Stimulated activated CD8-positive, alpha-beta memory T cell treated with anti-CD3 and anti-CD28 coated beads, Interleukin-4, amount 100 ng/mL, for 1 hour (primary cell): ENCODE results near the gene ZNHIT3.

Experiments used
- DNase-seq, 2 donors: peaks; one replicate each; pipeline ENCODE4 v3.0.0-alpha.2; 2020; ENCODE audit warnings: low read depth in 2 of 2, low spot score in 1 of 2

ZNHIT3 gene

DNA sequence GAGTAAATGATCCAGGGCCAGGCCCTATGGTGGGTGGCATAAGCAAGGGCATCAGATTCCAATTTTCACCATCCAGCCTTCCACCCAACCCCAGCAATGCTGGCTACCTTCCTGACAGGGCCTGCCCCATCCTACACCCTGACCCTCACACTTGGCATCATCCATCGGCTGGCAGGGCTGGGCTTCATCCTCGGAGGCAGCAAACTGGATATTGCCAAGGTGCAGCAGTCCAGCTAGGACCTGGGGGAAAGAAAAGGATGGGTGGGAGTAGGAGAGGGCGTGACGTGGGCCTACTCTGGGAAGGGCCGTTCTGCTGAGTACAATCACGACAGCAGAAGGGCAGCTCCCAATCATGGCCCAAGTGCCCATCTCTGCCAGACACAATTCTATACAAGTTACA is 24.7 kb downstream of the ZNHIT3 start:
- no peak for DNase-seq

DNA sequence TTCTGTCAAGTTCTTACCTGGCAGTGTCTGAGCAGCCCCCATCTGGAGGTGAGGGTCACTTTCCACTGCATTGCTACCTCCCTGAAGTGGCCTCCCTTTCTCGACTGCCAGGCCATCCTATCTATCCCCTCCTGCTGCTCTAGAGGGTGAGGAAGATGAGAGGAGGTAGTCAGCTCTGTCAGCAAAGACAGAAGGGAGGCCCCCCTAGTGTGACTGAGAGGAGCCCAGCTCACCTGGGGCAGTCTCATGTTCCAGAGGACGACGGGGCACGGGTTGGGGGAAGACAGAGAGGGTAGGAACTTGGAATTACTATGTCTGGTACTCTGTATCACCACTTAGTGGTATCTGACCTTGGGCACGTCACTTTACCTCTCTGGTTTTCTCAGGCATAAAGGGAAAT is 26.2 kb downstream of the ZNHIT3 start:
- no peak for DNase-seq

DNA sequence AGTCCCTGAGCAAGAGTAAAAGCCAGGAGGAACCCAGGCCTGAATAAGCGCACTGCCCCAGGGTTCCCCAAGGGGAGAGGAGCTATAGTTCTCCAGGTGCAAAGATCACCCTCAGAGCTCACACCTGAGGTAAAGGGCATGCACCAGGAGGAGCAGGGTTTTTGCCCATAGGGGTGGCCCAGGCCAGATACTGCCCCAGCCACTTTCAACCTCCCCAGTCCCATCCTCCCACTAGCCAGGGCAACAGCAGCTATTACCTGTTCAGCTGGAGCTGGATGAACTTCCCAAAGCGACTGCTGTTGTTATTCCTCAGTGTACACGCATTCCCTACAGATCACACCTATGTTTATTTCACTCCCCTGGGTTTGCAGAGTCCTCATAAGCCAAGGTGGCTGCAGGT is 28.4 kb downstream of the ZNHIT3 start:
- no peak for DNase-seq

DNA sequence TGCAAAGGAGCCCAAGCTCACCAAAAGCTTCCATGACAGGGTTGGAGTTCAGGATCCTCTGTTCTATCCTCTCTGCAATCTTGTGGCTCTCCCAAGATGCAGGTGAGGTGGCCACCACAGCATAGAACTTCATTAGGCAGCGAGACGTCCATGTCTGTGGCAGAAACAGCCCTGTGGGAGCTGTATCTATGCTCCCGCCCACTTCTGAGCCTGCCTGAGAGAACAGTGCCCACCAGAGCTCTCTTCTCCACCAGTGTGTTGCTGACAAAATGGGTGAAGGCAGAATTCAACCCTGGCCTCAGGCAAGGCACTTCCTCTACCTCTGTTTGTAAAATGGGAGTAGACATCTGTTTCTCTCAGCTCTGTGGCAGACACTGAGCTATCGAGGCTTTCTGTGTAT is 29.4 kb downstream of the ZNHIT3 start:
- no peak for DNase-seq

DNA sequence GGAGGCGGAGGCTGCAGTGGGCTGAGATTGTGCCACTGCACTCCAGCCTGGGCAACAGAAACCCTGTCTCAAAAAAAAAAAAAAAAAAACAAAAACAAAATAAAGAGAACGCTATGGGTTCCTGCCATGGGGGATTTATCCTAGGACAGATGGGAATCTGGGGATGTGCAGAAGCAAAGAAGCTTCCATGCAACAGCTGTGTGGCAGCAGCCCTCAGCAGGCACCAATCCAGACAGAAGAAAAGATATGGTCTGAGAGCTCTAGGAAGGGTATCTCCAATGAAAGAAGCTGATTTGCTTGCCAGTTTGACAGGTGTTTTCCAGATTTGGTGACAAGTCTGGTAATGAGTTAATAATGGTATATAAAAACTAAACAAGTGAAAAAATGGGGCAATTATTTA is 36.6 kb downstream of the ZNHIT3 start:
- no peak for DNase-seq

DNA sequence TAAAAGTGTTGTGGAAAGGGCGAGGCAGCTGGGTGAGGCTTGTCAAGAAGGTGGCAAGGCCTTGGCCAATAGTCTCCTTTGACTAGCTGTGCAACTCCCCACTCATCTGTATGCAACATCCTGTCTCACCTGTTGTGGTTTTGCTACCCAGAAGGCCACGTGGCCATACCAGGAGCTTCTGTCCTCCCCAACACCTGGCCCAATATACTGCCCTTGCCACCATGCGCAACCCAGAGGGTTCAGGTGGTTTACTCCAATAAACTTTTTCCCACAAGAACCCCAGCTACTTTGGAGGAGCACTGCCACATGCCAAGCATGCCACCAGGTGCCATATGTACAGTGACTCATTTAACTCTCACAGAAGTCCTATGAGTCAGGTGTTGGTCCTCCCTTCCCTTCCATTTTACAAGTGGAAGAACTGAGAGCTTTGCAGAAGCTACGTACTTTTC is 38.0 kb downstream of the ZNHIT3 start:
- no peak for DNase-seq

DNA sequence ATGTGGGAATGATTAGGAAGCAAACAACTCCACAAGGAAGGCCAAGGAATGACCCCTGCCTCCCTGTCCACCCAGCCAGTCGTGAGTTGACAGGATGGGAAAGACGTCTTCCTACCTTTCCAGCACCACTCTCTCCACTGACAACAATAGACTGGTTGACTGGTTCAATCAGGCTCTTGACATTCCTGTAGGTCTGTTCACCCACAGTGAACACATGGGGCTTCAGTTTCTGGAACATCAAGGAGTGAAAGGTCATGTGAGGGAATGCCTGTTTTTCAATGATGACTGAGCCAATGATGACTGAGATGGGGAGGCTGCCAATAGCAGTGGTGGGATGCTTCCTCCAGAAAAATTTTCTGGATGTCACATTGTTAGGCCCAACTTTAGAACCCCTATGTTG is 38.6 kb downstream of the ZNHIT3 start:
- no peak for DNase-seq

DNA sequence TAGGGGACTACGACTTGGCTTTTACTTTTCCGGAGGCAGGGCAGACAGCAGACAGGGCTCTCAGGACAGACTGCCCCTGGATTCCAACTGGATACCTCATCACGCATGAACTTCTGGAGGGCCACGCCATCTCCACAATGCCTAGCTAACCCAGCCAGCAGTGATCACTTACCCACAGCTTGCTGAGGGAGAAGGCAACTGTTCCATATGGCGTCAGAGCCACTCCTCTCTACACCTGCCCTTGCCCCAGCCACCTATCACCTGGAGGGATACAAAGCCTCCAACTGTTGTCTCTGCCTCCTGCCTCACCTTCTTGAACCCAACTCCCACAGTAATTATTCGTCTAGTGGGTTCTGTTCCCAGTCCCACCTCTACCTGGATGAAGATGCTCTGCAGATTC is 39.4 kb downstream of the ZNHIT3 start:
- DNase-seq = no peak

DNA sequence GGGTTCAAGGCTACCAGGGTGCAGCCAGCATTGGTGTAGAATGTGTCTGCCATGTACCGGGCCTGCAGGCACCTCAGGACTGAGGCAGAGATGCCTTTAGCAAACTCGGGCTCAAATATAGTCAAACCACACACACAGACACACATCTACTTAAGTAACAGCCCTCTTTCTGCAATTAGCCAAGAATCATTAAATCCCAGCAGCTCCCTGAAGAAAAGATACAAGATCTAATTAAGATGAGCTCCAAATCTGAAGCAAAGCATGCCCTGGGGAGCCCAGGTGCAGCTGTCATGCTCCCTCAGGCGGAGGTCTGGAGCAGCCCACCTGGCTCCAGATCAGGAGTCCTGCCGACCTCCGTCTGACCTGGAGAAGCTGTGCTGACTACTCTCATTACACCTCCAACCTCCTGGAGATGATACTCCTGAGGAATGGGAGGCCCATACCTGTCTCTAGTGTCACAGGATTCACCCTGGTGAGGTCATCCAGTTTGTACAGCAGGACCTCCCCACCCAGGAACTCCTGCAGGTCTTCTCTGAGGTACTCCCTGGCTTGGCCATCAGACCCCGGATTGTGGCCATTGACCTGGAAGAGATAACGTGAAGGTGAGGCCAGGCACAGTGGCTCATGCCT is 41.3 kb downstream of the ZNHIT3 start:
- DNase-seq = no peak

DNA sequence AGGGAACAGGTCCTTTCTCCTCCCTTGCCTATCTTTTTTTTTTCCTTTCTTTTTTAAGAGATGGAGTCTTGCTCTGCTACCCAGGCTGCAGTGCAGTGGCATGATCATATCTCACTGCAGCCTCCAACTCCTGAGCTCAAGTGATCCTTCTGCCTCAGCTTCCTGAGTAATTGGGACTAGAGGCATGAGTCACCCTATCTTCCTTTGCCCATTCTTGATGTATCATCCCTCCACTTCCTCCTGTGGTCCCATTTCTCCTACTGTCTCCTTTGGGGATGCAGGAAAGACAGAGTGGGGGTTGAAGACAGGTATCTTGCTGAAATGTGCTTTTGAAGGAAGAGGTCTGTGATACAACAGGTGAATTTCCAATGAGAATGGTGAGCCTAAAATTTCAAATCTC is 42.6 kb downstream of the ZNHIT3 start:
- no peak for DNase-seq

DNA sequence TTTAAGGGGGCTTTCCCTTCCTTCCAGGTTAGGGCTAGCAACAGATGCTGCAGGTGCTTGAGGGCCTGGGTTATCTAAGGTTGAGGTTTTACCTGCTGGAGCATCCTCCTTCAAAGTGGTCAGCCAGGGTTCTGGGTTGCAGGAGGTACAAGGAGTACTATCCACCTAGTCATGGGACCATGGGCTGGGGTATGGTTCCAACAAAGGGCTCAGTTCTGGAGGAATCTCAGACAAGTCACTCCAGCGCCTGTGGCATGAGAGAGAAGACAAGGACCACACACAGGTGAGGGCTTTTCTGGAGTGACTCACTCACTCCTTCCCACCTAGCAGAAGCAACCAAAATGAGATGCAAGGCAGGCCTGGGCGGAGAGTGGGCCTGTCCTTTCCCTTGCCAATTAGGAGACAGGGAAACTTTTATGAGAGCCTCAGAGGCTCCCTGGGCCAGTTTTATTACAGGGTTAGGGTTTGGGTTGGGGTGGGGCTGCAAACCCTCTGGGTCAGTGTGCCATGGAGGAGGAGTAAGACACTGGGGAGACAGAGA is 46.0 kb downstream of the ZNHIT3 start:
- DNase-seq = no peak

DNA sequence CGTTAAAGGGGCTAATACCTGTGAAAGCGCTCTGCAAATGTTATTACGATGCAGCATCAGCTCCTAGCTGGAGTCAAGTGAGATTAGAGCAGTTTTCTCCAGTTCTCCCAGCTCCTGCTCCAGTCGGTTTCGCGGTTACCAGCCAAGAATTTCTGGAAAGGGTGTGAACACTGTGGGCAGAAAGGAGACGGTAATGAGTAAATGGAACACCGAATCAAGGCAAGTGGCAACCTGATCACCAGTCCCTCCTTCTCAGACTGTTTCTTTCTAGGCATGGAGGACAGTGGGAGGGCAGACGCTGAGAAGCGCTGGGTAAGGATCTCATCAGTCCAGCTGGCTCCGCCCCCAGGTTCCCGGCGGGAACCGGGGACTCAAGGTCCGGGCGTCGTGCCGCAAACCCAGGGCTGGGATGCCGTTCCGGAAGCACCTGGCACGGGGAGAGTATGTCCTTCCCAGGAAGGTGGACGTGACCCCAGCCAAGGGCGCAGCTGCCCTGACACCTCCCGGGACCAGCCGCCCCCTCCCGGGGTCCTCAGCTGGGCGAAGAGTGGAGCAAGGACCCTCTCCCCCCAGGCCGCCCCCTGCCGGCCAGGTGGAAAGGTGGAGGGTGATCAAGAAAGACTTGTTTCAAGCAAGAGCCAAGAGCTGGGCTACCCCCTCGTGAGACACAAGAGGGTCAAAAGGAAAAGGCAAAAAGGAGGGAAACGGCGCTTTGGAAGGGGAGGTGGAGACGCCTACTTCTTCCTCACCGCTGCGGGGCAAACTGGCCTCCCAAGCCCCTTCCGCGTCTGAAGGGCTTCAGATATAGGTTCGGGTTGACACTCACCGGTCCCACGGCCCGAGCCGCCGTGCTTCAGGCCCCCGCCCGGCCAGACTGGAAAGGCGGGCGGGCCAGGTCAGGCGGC is 47.7 kb downstream of the ZNHIT3 start:
- DNase-seq = peak in 1 of 2 donors; percentile 11

DNA sequence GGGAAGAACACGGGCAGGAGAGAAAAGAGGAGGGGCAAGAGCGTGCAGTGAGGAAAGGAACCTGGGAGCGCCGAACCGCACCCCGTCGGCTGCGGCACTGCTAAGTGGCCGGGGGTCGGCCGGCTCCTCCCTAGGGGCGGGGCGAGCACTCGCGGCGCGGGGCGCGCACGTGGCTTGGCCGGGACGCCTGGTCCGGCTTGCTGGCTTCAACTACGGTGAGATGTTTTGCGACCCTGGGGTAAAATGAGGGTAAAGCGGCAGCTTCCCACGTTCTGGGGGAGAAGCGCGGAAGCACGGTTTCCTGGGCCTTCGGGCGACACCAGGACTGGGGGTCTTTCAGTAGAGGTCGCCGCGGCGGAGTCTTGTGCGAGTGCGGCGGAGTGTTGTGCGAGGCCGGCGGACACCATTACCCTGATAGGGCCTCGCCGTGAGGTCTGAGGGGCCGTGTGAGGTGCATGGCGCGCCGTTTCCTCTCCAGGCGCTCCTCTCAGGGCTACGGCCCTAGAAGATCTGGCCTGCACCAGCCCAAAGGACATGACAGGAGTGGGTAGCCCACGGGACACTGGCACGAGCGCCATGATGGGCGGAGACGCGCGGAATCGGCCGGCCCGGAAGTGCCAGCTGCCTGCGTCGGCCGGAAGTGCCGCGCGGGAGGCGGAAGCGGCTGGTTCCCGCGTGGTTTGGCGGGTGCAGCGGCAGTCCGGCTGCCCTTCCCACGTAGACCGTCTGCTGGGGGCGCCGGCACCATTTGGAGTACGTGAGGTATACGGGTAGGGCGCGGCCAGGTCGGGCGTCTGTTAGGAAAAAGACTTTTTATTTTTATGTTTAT is 48.6 kb downstream of the ZNHIT3 start, which contains the start of the genes MYO19 and PIGW:
MYO19 (minus strand) TSS at position 29 of the 829 bp plus-strand sequence. CDS start 2,330 bp downstream, outside the sequence.
PIGW (plus strand) TSS at position 148 of the 829 bp plus-strand sequence. CDS start 2,115 bp downstream, outside the sequence.
- DNase-seq = peak; percentile 47 to 71

DNA sequence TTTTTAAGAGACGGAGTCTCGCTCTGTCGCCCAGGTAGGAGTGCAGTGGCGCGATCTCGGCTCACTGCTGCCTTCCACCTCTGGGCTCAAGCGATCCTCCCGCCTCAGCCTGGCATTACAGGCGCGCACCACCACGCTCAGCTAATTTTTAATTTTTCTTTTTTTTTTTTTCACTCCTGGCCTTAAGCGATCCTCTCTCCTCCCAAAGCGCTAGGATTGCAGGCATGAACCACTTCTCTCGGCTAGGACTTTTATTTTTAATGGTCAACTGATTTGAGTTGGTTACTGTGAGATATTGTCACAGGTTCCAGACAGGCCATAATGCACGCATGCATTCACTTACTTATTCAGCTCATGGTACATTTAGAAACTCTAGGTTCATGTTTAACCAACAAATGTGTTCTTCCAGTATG is 49.2 kb downstream of the ZNHIT3 start:
- no peak for DNase-seq

DNA sequence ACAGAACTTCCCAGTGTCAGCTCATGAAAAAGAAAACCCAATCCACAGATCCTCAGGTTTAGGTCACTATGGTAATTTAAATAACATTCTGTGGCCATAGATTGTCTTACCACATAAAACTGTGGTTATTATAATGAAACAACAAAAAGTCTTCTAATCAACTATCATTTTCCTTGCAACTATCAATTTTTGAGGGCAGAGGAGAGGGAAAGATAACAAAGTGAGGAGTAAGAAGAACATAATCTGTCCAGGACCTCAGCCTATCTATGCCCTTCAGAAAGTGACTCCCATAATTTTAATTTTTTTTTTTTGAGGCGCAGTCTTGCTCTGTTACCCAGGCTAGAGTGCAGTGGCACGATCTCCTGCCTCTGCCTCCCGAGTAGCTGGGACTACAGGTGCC is 54.2 kb downstream of the ZNHIT3 start:
- no peak for DNase-seq

DNA sequence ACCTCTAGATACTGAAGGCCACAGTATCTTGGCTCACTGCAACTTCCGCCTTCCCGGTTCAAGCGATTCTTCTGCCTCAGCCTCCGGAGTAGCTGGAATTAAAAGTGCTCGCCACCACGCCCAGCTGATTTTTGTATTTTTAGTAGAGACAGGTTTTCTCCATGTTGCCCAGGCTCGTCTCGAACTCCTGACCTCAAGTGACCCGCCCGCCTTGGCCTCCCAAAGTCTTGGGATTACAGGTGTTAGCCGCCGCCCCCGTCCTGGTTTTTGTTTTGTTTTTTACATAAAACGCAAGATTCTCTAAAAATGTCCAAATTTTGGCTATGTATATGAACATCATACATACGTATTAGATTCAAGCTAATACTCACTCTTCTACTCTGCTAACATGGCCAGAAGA is 56.3 kb downstream of the ZNHIT3 start:
- no peak for DNase-seq

DNA sequence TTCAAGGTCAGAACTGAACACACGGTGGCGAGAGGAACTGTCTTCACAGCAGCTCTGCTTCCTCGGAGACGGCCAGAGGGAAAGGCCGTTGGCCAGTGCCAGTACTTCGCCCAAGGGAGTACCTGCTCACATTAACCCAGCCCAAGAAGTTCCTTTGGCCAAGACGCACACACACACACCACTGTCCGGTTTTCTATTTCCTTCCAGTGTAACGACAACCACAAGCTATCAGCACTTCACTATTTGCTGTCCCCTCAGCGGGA is 57.5 kb downstream of the ZNHIT3 start:
- no peak for DNase-seq

DNA sequence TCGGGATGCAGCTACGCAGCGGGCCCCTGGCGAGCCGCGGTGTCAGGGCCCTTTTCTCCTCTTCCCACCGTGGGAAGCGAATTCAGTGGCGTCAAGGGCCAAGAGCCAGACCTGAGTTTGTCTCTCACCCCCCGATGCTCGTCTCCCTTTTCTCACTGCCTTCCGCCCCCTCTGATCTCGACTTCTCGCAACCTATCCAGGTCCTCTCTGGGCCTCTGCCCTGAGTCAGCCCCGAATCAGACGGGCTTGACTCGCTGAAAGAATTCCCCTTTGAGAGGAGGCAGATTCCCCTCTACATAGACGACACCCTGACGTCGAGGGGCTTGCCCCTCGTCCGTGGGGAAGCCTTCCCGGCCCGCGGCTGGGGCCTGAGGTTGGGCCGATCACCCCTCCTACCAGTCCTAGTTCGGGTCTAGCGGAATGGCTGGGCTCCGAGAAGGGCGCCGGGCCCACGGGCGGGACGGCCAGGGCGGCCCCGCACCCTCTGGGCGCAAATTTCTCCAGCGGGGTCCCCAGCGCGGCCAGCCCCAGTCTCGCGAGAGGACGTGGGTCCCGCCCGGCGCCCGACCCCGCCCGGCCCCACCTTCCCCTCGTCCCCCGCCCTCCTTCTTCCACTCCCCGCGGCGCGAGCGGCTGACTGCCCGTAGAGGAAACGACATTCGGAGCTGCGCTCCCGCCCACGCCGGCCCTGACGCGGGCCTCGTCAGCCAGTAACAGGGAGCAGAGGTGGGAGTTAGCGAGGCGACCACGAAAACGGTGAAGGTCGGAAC is 58.0 kb downstream of the ZNHIT3 start, which contains the start of gene GGNBP2:
GGNBP2 (plus strand) TSS at position 613 of the 770 bp plus-strand sequence. CDS start 806 bp downstream, outside the sequence.
- peak; percentile 80 to 82 for DNase-seq

DNA sequence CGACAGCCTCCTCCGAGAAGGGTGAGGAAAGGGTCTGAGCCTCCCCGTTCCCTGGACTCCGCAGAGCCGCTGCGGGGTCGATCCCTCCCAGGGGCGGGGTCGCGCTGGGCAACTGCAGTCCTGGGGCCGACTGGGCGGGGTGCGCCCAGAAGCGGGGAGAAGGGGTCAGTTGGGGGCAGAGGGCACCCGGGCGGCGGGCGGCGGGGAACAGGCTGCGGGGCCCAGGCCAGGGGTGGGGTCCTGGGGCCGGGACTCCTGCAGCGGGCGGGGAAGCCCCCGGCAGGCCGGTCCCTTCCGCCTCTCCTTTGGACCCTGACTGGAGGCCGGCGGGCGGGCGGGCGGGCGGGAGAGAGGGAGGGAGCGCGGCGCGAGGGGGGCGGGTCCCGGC is 58.6 kb downstream of the ZNHIT3 start:
- DNase-seq = no peak
